LNCaP clone FGC (cell line): Measurements from ENCODE around the gene FRMPD4.
"Not testable (repeated sequence)": the region's sequence is repeated elsewhere in the genome, so short reads cannot be mapped to it uniquely, and the experiment has no call there.

ENCODE experiments used
- DNase-seq: peaks from one replicate; pipeline ENCODE4 v3.0.0-alpha.2; 2011; ENCODE audit warnings: low read depth
- H3K4me3 ChIP-seq: 2 replicates; pipeline ENCODE4 v1.5.1; 2011; ENCODE audit warnings: mild to moderate bottlenecking, low read depth, low read length, control low read depth
- TF ChIP-seq, protein P1 (sequence below): IDR thresholded peaks from 2 replicates; pipeline ENCODE4 v1.5.1; 2012; ENCODE audit warnings: mild to moderate bottlenecking; ENCODE audit not compliant: control insufficient read depth, insufficient read depth; ENCODE audit errors: extremely low read depth

Gene FRMPD4

GRCh38 chrX:12153741-12154140, 15.5 kb downstream of the FRMPD4 start:
- no peak overlapping the region for H3K4me3 ChIP-seq
- TF ChIP-seq, protein P1, sequence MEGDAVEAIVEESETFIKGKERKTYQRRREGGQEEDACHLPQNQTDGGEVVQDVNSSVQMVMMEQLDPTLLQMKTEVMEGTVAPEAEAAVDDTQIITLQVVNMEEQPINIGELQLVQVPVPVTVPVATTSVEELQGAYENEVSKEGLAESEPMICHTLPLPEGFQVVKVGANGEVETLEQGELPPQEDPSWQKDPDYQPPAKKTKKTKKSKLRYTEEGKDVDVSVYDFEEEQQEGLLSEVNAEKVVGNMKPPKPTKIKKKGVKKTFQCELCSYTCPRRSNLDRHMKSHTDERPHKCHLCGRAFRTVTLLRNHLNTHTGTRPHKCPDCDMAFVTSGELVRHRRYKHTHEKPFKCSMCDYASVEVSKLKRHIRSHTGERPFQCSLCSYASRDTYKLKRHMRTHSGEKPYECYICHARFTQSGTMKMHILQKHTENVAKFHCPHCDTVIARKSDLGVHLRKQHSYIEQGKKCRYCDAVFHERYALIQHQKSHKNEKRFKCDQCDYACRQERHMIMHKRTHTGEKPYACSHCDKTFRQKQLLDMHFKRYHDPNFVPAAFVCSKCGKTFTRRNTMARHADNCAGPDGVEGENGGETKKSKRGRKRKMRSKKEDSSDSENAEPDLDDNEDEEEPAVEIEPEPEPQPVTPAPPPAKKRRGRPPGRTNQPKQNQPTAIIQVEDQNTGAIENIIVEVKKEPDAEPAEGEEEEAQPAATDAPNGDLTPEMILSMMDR: no peak
- DNase-seq: no peak

DNA sequence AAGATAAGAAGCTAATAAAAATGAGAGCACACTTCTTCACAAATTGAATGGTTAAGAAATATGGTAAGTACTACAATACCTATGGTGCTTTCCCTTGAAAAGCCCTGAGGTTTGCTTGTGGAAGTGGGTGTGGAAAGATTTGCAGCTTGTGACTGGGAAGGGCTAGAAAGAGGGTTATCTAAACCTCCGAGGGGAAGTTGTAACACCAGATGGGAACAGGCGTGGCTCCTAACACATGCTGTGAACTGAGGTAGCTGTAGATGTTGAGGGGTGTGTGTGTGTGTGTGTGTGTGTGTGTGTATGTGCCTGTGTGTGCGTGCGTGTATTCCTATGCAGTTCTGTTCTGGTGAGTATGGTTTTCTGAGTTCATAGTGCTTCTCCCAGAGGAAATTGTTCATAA, 21.5 kb downstream of the FRMPD4 start:
- H3K4me3 ChIP-seq: no peak overlapping the region
- no peak for DNase-seq
- TF ChIP-seq, protein P1: no peak

DNA sequence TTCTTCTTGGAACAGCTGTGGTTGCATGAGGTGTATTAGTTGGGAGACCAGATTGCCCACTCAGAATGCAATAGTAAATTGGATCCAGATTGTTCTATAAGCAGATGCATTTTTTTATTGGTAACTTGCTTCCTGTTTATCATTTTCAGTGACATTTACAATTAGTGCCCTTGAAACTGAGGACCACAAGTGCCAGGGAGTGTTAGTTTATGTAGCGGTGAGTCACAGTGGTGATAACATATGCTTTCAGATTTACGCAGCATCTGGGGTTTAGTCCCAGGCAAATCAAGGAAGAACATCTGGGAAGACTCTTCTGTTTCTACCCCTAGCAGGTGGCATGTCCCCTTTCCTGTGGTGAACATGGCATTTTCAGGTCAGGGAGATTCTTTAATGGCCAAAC, 24.1 kb downstream of the FRMPD4 start:
- TF ChIP-seq, protein P1: no peak
- DNase-seq: no peak
- H3K4me3 ChIP-seq: no peak overlapping the region

- DNase-seq, H3K4me3 ChIP-seq: not testable (repeated sequence)
Observed at GRCh38 chrX:12164180-12164579, 25.9 kb downstream of the FRMPD4 start.

DNA sequence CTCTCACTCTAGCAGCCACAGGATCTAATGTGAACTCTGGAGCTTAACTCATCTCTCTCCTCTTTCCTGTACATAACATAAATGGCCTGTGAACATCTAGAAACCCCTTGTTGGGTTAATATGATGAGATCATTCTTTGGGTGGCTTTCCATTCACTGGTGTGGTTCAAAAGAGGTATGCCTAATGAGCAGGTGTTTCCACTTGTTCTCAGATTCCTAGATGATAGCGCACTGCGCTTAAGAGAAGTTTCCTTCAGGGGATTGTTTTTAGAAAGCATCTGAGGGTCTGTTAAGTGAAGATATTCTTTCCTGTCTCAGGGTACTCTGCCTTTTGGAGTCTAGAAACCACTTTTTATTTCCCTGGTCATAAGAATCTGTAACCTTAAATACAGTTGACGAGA, 32.5 kb downstream of the FRMPD4 start:
- DNase-seq: no peak
- TF ChIP-seq, protein P1: no peak
- H3K4me3 ChIP-seq: no peak overlapping the region

- no peak overlapping the region for H3K4me3 ChIP-seq
- TF ChIP-seq, protein P1: no peak
- no peak for DNase-seq
Observed at GRCh38 chrX:12174358-12174757, 36.1 kb downstream of the FRMPD4 start.

GRCh38 chrX:12197030-12197429, 58.8 kb downstream of the FRMPD4 start:
- H3K4me3 ChIP-seq: no peak overlapping the region
- TF ChIP-seq, protein P1: no peak
- no peak for DNase-seq
